NK-92 (cell line): Measurements from ENCODE around the gene SLC38A6.

ENCODE experiments used
- DNase-seq: peaks from one replicate; lab custom pipeline; 2025; ENCODE audit not compliant: unreplicated experiment; lab: John Stamatoyannopoulos, UW

SLC38A6 gene

GRCh38 chr14:60975551-60975950 lies 5.5 kb upstream of the SLC38A6 start:
- no peak for DNase-seq

DNA sequence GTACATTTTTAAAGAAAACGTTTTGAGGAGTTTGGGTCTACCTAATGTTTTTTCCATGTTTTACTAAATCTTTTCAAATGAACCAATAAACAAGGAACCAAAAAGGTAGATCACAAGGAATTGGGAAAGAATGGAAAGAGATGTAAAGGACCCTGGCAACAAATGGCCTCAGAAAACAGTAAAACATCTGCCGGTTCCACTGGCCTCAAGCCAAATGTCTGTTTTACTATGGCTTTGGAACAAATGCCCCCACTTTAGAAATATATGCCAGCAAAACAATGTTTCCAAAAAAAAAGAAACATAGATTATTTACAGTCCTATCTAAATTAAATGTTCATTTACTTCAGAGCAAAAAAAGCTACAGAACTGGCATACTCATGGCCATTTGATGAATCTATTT lies 3.2 kb upstream of the SLC38A6 start:
- DNase-seq: no peak

- no peak for DNase-seq
These were observed 799 bp downstream of the SLC38A6 start for GRCh38 chr14:60981633-60982455.

DNA sequence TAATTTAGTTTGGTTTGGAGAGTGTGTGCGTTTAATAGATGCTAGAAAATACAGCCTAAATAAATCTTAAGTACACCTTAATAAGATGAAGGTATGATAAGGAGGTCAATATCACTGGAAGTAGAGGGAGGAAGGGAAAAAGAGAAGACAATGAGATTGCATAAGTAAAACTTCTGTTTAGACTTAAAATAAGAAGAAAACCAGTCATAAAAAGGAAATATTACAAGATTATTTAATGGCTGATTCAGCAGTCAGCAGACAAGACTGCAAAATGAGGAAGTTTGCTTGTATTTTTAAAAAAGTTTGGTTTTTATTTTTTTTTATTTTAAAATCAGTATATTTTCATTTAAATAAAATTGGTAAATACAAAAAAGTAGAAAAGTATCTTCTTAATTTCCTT lies 3.2 kb downstream of the SLC38A6 start:
- no peak for DNase-seq

DNA sequence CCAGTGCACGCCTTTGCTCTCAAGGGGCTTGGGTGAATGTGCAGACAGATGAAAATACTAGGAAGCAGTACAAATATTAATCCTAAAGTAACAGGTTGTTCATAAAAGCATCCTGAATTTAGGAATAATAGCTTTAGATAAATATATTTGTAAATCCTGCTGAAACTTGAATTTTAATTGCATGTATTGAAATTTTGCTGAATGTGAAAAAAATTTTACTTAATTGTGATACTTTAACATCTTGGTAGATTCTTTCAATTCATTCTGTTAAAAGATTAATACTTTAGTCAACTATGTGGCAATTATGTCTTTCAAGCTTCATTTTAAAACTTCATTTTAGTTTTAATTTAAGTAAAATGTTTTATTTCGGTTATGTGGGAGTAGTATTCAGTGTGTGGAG lies 5.5 kb downstream of the SLC38A6 start:
- DNase-seq: no peak

- DNase-seq: no peak
These were observed 8.6 kb downstream of the SLC38A6 start for GRCh38 chr14:60989599-60989998.

DNA sequence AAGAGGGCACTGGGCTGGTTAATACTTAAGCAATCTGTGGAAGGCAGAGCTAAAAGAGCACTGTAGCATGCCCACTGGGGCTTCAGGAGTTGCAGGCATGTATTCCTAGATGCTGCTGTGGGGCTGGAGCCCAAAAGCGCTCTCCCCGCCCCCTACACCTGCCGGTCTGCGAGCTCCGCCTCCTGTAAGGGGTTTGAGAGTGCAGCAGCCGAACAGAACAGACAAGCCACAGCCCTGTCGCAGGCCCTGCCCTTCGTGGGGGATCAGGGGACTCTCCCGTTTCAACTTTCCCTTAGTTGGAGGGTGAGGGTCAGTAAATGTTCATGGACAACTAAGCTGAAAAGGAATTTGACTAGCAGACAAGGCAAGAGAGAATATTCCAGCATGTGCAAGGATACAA lies 17.6 kb downstream of the SLC38A6 start:
- no peak for DNase-seq

DNA sequence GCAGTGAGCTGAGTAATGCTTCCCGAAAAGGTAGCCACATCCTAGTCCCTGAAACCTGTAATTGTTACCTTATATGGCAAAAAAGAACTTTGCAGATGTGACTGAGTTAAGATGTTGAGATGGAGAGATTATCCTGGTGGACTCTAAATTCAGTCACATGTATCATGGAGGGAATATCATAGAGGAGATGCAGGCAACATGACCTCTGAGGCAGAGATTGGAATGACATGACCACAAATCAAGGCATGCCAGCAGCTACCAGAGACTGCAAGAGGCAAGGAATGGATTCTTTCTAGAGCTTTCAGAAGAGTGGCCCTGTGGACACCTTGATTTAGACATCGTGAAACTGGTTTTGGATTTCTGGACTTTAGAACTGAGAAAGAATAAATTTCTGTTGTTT lies 18.5 kb downstream of the SLC38A6 start:
- DNase-seq: no peak

DNA sequence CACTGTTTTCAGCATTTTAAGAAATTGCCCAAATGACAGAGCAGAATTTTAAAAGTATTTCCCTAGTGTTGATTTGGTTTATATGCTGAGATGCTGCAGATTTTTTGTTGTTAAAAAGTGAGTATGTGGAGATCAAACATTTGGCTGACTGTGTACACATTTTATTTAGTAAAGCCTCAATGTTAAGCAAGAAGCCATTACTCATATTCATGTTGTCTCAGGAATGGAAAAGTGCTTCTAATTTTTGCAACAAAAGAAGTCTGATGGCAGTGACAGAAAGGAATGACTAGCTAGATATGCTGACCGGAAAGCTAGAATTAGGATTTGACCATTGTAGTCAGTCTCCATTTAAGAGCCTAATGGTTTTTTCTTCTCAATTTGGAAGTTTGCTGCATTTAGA lies 22.5 kb downstream of the SLC38A6 start:
- DNase-seq: no peak

DNA sequence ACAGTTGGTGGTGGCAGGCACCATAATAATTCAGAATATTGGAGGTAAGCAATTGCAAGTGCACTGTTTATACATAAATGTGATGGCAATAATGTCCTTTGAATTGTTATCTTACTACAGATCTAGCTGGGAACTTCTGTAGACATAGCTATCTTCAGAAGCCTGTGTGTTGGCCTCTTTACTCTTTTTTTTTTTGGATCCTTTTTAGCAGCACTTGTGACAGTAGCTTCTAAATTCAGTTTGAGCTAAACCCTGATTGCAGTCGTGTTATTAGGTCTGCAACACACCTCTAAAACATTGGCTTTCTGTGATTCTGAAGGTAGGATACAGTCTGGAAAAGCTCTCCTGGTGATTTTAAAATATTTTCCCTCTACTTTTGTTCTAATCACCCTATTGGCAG lies 38.5 kb downstream of the SLC38A6 start:
- DNase-seq: no peak

- DNase-seq: no peak
These were observed 44.5 kb downstream of the SLC38A6 start for GRCh38 chr14:61025251-61026223.

DNA sequence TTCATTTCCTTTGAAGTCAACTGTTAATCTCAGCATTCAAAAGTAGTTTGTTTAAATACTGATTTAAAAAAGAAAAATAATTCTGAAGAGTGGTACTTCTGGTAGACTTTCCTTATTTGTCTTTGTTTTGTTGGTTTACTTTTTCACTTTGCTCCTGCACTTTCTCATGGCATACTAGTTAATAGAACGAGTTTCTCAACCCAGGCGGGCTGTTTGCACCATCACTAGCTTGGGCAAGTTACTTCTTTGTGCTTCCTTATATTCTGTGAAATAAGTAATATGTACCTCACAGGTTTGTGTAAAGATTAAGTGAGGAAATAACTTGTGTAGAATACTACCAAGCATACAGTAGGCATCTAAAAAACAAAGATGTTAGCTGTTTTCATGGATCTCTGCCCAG lies 45.5 kb downstream of the SLC38A6 start:
- no peak for DNase-seq

- DNase-seq: no peak
These were observed 50.0 kb downstream of the SLC38A6 start for GRCh38 chr14:61031026-61031425.

GRCh38 chr14:61033054-61033453 lies 52.0 kb downstream of the SLC38A6 start:
- no peak for DNase-seq

- DNase-seq: no peak
These were observed 52.8 kb downstream of the SLC38A6 start for GRCh38 chr14:61033855-61034254.

- no peak for DNase-seq
These were observed 53.5 kb downstream of the SLC38A6 start for GRCh38 chr14:61034416-61035120.

DNA sequence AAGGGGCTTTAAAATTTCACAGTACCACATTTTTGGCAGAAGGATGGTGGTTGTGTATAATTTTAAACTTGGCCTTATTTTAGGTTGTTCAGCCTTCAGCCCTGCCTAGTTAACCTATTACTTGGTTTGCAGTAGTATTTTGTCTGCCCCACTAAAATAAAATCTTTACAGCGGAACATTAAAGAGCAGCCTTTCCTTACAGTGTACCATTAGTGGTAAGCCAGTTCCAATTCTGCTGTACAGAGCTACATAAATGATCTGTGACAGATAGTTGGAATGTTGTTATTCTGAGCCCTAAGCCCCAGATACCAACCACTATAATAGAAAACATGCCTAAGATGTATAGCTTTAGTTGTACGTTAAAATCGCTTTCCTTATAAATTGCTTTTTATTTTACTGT lies 56.2 kb downstream of the SLC38A6 start:
- no peak for DNase-seq

DNA sequence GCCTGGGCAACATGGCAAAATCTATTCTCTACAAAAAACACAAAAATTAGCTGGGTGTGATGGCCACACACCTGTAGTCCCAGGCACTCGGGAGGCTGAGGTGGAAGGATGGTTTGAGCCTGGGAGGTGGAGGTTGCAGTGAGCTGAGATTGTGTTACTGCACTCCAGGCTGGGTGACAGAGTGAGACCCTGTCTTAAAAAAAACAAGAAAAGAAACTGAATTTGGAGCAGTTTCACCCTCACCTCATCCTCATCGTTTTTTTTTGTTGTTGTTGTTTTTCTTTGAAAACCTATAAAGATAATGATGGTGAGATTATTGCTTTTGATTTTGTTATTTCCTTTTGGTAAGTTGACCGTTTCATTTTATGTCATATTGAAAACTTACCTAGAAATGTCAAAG lies 60.7 kb downstream of the SLC38A6 start:
- DNase-seq: no peak

DNA sequence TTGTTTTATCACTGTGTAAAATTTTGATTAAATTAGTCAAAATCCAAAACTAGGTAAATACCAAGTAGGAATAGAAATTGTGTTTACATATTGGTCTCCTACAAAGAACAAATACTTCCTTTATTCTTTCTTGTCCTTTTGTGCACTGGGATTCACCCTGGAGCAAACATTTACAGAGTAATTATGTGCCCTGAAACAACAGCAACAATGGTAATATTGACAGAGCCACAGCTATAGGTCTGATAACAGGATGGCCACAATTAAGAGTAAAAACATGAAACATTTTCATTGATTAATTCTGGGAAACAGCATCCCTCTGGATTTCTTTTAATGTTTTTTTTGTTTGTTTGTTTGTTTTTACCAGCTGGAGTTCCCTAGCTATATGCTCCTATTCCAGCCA lies 61.2 kb downstream of the SLC38A6 start:
- no peak for DNase-seq

- DNase-seq: no peak
These were observed 62.5 kb downstream of the SLC38A6 start for GRCh38 chr14:61043506-61043905.

DNA sequence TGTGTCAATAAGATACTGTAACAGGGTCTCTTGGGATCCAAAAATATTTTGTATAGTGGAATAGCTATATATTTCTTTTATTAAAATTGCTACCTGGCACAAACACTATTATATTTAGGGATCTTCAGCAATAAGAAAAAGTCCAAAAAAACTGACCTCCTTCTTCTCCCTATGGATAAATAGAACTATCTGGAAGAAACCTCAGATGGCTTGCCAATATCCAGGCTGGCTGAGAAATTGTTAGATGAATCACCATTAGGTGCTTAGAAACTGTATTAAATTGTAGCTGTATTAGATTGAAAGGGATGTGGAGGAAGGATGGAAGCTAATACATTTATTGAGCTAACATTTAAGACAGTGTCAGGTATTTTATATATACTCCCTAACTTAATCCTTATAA lies 66.0 kb downstream of the SLC38A6 start:
- DNase-seq: no peak
